Measurements from ENCODE around the gene L3MBTL1.

Gene L3MBTL1

GRCh38 chr20:43508106-43508505, 609 bp downstream of the L3MBTL1 start:
- no peak for DNase-seq

GRCh38 chr20:43508604-43509040, 1.1 kb downstream of the L3MBTL1 start:
- peak; percentile 7 for DNase-seq

- DNase-seq: no peak
Observed at GRCh38 chr20:43511879-43512278, 4.4 kb downstream of the L3MBTL1 start.

- DNase-seq: no peak
Observed at GRCh38 chr20:43513372-43513930, 6.0 kb downstream of the L3MBTL1 start.

- peak; percentile 98 for DNase-seq
Observed at GRCh38 chr20:43513931-43514647, 6.6 kb downstream of the L3MBTL1 start.

- DNase-seq: no peak
Observed at GRCh38 chr20:43514648-43514999, 7.1 kb downstream of the L3MBTL1 start.

- no peak for DNase-seq
Observed at GRCh38 chr20:43515628-43516027, 8.1 kb downstream of the L3MBTL1 start.

- no peak for DNase-seq
Observed at GRCh38 chr20:43516251-43516824, 8.8 kb downstream of the L3MBTL1 start.

GRCh38 chr20:43520074-43520630, 12.7 kb downstream of the L3MBTL1 start:
- DNase-seq: no peak

GRCh38 chr20:43525021-43525420, 17.5 kb downstream of the L3MBTL1 start:
- DNase-seq: no peak

- no peak for DNase-seq
Observed at GRCh38 chr20:43528258-43528875, 20.9 kb downstream of the L3MBTL1 start.

- no peak for DNase-seq
Observed at GRCh38 chr20:43529051-43529450, 21.6 kb downstream of the L3MBTL1 start.

GRCh38 chr20:43529457-43530153, 22.1 kb downstream of the L3MBTL1 start:
- DNase-seq: no peak

GRCh38 chr20:43530321-43531090, 23.0 kb downstream of the L3MBTL1 start:
- DNase-seq: no peak

GRCh38 chr20:43531091-43531443, 23.6 kb downstream of the L3MBTL1 start:
- DNase-seq: no peak

GRCh38 chr20:43532416-43533055, 25.0 kb downstream of the L3MBTL1 start:
- no peak for DNase-seq

GRCh38 chr20:43533060-43533459, 25.6 kb downstream of the L3MBTL1 start:
- no peak for DNase-seq

- DNase-seq: no peak
Observed at GRCh38 chr20:43534016-43534415, 26.5 kb downstream of the L3MBTL1 start.

- DNase-seq: no peak
Observed at GRCh38 chr20:43534791-43535350, 27.4 kb downstream of the L3MBTL1 start.

- DNase-seq: no peak
Observed at GRCh38 chr20:43535370-43536004, 28.0 kb downstream of the L3MBTL1 start.

Data from MV-4-11 (cell line).